HG02763 (cell line): ENCODE measurements around the gene CNNM1.

Experiments used
- ATAC-seq: cut with Tn5 transposase; IDR thresholded peaks from one replicate; pipeline ENCODE4 v1.9.1; 2021; ENCODE audit warnings: mild to moderate bottlenecking, moderate library complexity; ENCODE audit not compliant: unreplicated experiment

CNNM1 gene

GRCh38 chr10:99443500-99443899, 114.3 kb downstream of the CNNM1 start:
- ATAC-seq = no peak
